Activated gamma-delta T cell treated with Interleukin-2 at 50 U/mL for 16 hours (primary cell): Measurements from ENCODE around the gene VAV3.
"Not testable (repeated sequence)": the region's sequence is repeated elsewhere in the genome, so short reads cannot be mapped to it uniquely, and the experiment has no call there.

Experiments used
- DNase-seq: peaks from one replicate; pipeline ENCODE4 v3.0.0-alpha.2; 2020

Gene VAV3

GRCh38 chr1:107787299-107787698 lies 177.7 kb downstream of the VAV3 start:
- no peak for DNase-seq

GRCh38 chr1:107786203-107786845 lies 178.7 kb downstream of the VAV3 start:
- no peak for DNase-seq

GRCh38 chr1:107785496-107786202 lies 179.3 kb downstream of the VAV3 start:
- DNase-seq = no peak

- peak; percentile 49 for DNase-seq
These were observed 182.6 kb downstream of the VAV3 start for GRCh38 chr1:107782217-107782845.

- no peak for DNase-seq
These were observed 183.7 kb downstream of the VAV3 start for GRCh38 chr1:107781245-107781644.

DNA sequence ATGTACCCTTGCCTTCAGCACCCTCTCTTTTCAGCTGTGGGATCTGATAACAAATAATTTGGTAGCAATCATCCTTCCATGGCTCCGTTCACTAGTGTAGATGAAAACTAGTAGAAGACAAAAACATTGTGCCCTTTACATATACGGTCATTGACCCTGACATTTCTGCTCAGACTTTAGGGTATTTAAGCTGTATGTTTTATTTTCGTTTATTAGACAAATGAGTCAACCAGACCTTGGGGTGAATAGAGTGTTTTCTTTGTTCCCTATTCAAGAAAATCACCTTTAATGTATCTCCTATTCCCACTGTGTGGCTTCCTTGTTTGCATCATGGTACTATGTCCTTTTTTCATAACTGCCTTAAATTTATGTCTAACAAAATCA lies 187.3 kb downstream of the VAV3 start:
- DNase-seq = no peak

GRCh38 chr1:107776900-107777663 lies 187.9 kb downstream of the VAV3 start:
- DNase-seq = no peak

GRCh38 chr1:107771377-107771776 lies 193.6 kb downstream of the VAV3 start:
- DNase-seq = no peak

GRCh38 chr1:107767156-107767582 lies 197.8 kb downstream of the VAV3 start:
- DNase-seq = no peak

DNA sequence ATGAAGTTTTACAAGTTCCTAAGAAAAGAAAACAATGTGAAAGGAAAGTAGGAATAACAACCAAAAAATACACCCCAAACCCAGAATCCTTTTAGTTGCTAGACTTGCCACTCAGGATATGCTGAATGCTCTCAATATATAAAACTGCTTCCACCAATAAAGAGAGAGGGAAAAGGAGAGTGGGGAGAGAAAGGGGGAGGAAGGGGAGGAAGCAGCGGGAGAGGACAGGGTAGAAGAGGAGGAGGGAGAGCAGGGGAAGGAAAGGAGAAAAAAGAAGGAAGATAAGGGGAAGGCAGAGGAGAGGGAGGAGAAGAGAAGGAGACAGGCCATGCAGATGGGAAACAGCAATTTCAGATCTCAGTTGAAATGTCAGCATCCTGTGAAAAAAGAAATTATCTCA lies 198.4 kb downstream of the VAV3 start:
- DNase-seq = no peak

- no peak for DNase-seq
These were observed 202.1 kb downstream of the VAV3 start for GRCh38 chr1:107762751-107763390.

DNA sequence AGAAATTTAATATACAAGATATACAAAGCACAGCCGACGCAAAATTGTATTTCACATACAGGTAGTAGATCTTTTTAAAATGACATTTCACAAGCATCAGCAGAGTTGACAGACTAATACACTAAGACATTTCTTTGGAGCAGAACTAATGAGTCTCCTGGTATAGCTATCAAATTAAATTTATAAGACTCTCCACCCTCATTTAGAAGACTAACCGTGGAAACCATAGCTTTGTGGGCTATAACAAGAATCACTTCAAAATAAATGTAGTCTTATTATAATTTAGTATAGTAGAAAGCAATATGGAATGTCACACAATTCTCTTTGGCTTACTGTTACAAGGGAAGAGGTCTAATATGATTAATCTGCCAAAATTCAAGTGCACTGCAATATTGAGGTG lies 204.9 kb downstream of the VAV3 start:
- DNase-seq = no peak

GRCh38 chr1:107750364-107750959 lies 214.5 kb downstream of the VAV3 start:
- no peak for DNase-seq

- no peak for DNase-seq
These were observed 216.4 kb downstream of the VAV3 start for GRCh38 chr1:107748531-107748930.

GRCh38 chr1:107741242-107741641 lies 223.7 kb downstream of the VAV3 start:
- DNase-seq = no peak

DNA sequence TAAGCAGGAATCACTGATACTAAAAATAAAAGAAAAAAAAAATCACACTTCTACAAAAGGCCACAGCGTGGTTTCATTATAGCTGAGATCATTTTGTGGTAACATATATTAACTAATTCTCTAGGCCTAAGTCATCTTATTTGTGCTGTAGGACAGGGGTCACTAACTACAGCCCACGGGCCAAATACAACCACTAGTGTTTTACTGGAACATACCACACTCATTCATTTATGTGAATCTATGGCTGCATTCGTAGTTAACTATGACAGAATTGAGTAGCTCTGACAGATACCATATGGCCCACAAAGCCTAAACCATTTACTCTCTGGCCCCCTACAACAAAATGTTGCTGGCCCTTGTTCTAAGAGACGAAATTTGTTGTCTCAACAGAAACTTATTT lies 224.4 kb downstream of the VAV3 start:
- no peak for DNase-seq

- DNase-seq = no peak
These were observed 225.3 kb downstream of the VAV3 start for GRCh38 chr1:107739651-107740050.

DNA sequence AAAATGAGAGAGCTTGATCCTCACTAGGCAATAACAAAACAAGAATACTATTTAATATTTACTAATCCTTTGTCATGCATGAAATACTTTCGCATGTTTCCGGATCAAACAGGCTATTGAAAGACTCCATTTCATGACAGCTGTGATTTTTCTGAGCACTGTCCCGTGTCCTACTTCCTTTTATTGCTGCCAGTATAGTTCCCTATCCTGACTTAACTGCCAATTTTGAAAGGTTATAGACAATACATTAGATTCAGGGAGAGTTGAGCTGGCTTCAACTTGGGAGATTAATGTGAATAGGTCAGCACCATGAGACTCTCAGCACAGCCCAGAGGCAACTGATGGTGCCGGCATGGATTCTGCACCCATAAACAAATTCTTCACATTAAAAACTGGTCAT lies 225.8 kb downstream of the VAV3 start:
- DNase-seq = no peak

DNA sequence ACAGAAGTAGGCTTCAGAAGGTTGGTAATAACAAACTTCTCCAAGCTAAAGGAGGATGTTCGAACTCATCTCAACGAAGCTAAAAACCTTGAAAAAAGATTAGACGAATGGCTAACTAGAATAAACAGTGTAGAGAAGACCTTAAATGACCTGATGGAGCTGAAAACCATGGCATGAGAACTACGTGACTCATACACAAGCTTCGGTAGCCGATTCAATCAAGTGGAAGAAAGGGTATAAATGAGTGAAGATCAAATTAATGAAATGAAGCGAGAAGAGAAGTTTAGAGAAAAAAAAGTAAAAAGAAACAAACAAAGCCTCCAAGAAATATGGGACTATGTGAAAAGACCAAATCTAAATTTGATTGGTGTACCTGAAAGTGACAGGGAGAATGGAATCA lies 231.6 kb downstream of the VAV3 start:
- DNase-seq = not testable (repeated sequence)

DNA sequence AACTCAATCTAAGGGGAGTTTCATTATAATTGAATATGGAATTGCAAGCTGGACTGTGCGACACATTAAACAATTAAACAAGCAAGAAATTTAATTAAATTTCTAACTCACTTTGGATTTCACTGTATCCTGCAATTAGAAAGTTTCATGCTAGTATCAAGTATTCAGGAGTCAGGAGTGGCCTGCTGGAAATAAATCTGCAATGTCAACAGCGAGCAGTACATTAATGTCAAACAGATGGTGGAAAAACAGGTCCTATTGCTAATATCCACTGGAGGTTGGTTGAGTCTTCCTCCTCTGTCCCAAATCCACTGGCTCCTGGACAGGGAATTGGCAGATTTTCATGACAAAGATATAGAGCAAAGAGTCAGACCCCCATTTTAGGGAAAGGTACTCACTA lies 237.1 kb downstream of the VAV3 start:
- no peak for DNase-seq

DNA sequence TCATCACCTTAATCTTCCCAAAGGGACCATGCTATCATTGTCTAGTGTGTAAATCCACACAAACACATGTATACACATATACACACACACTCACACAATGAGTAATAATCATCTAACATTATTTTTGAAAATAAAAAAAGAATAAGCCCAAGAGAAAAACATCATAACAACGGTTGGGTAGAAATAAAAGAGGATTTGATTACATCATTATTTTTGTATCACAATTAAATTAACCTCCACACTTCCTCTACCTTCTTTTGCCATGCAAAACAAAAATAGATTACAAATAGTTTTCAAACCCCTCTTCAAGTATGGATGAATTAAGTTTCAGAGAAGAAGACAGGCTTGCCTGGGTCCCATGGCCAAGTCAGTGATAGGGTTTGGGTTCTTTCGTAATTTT lies 238.1 kb downstream of the VAV3 start:
- no peak for DNase-seq

DNA sequence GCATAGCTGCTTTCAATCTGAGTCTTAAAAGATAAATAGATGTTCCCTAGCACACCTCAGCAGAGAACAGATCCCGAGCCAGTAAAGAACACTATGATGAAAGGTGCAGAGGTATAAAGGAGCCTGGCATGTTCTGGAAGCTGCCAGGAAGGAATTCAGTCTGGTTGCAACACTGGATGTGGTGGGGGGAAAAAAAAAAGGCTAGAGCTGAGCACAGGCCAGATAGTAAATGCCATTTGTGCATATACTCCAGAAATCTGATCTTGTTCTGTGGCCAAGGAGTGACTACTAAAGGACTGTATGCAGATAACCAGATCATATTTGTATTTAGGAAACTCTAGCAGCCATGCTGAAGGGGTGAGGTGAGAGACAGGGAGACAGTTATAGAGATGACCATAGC lies 240.3 kb downstream of the VAV3 start:
- DNase-seq = no peak

- not testable (repeated sequence) for DNase-seq
These were observed 244.8 kb downstream of the VAV3 start for GRCh38 chr1:107720210-107720609.
